Muscle of arm (tissue), 12 donors: ENCODE measurements around the gene ZNF860. TPM values are rescaled to one million over a fixed set of nuclear protein-coding genes. Genes with fewer than 3 reads are reported as not detected.
"Not testable (repeated sequence)": the region's sequence is repeated elsewhere in the genome, so short reads cannot be mapped to it uniquely, and the experiment has no call there.

Source experiments
- DNase-seq: peaks from one replicate; pipeline ENCODE4 v3.0.0-alpha.2; 2013
- polyA plus RNA-seq, 12 donors: library from polyadenylated mRNA; unstranded; fragments of 120-200 nt; gene quantifications; one replicate each; pipeline ENCODE4 v1.2.1, GENCODE V29; 2013; ENCODE audit not compliant: insufficient read length in 12 of 12

Gene ZNF860
- polyA plus RNA-seq, 12 donors = 0.43 to 2.3 (median 0.74) TPM; not detected in 2

- no peak for DNase-seq
These were observed 14.6 kb downstream of the ZNF860 start for GRCh38 chr3:31996195-31996594.

- no peak for DNase-seq
These were observed 15.9 kb downstream of the ZNF860 start for GRCh38 chr3:31997500-31997899.

GRCh38 chr3:31999907-32000439 lies 18.4 kb downstream of the ZNF860 start:
- no peak for DNase-seq

- no peak for DNase-seq
These were observed 19.3 kb downstream of the ZNF860 start for GRCh38 chr3:32000877-32001276.

- DNase-seq = no peak
These were observed 21.2 kb downstream of the ZNF860 start for GRCh38 chr3:32002561-32003368.

- DNase-seq = no peak
These were observed 21.8 kb downstream of the ZNF860 start for GRCh38 chr3:32003380-32003779.

- no peak for DNase-seq
These were observed 22.7 kb downstream of the ZNF860 start for GRCh38 chr3:32004113-32004765.

- DNase-seq = no peak
These were observed 27.6 kb downstream of the ZNF860 start for GRCh38 chr3:32009101-32009500.

- DNase-seq = no peak
These were observed 28.4 kb downstream of the ZNF860 start for GRCh38 chr3:32009957-32010356.

- not testable (repeated sequence) for DNase-seq
These were observed 29.1 kb downstream of the ZNF860 start for GRCh38 chr3:32010699-32011098.

GRCh38 chr3:32015638-32016037 lies 34.1 kb downstream of the ZNF860 start:
- not testable (repeated sequence) for DNase-seq

- no peak for DNase-seq
These were observed 35.7 kb downstream of the ZNF860 start for GRCh38 chr3:32017286-32017685.

- DNase-seq = peak; percentile 38
These were observed 37.4 kb downstream of the ZNF860 start for GRCh38 chr3:32018757-32019564.

- no peak for DNase-seq
These were observed 39.6 kb downstream of the ZNF860 start for GRCh38 chr3:32021155-32021554.

- no peak for DNase-seq
These were observed 40.2 kb downstream of the ZNF860 start for GRCh38 chr3:32021748-32022147.

- no peak for DNase-seq
These were observed 41.4 kb downstream of the ZNF860 start for GRCh38 chr3:32022947-32023346.

GRCh38 chr3:32026593-32026992 lies 45.0 kb downstream of the ZNF860 start:
- no peak for DNase-seq

- no peak for DNase-seq
These were observed 56.4 kb downstream of the ZNF860 start for GRCh38 chr3:32037932-32038267.

GRCh38 chr3:32041316-32041715 lies 59.8 kb downstream of the ZNF860 start:
- DNase-seq = no peak
